GM20000 (cell line): Measurements from ENCODE around the gene TUBG2.
"Not testable (repeated sequence)": the region's sequence is repeated elsewhere in the genome, so short reads cannot be mapped to it uniquely, and the experiment has no call there.

Experiments used
- DNase-seq: peaks from one replicate; pipeline ENCODE4 v3.0.0; 2012; ENCODE audit warnings: low spot score
- CTCF ChIP-seq: IDR thresholded peaks from 2 replicates; pipeline ENCODE4 v1.5.1; 2012; ENCODE audit warnings: mild to moderate bottlenecking, control low read depth; ENCODE audit errors: extremely low read depth, missing control alignments

The TUBG2 gene

DNA sequence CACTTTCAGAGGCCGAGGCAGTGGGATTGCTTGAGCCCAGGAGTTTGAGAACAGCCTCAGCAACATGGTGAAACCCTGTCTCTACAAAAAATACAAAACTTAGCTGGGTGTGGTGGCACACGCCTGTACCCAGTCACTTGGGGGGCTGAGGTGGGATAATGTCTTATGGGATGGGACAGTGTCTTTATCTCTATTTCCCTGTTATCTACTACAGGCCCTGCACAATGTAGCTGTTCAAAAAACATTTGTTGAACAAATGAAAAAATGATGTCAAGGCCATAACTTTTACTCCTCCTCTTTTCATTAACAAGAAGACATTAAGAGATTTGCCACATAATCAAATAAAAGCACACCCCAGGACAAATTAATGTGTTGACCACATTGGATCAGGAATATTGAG lies 35.8 kb upstream of the TUBG2 start:
- DNase-seq, result no peak
- no peak for TF ChIP-seq CTCF

DNA sequence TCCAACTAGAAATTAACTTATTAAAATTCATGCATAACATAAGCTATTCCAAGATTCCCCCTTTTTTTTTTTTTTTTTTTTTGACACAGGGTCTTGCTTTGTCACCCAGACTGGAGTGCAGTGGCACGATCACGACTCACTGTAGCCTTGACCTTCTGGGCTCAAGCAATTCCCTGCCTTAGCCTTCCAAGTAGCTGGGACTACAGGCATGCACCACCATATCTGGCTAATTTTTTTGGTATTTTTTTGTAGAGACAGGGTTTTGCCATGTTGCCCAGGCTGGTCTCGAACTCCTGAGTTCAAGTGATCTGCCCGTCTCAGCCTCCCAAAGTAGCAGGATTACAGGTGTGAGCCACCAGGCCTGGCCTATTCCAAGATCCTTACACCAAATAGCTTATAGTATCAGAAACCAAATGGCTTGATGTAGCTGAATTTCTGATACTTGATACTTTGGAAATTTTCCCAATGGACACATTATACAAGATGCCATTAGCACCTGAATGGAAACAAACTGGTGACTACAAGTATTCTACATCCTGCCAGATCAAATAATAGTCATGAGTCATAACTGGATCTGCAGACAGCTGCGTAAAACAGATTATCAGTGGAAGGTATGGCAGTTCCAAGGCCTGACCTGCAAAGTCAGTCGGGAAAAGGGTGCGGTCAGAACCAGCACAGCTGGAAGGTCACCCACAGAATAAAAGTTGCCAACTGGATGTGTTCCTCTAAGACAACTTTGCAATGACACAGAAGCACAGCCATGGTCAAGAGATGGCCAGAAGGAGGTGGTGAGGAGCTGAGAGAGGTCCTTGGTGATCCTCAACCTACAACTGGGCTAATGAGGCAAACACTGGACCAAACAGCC lies 35.1 kb upstream of the TUBG2 start:
- no peak for DNase-seq
- TF ChIP-seq CTCF, result no peak

DNA sequence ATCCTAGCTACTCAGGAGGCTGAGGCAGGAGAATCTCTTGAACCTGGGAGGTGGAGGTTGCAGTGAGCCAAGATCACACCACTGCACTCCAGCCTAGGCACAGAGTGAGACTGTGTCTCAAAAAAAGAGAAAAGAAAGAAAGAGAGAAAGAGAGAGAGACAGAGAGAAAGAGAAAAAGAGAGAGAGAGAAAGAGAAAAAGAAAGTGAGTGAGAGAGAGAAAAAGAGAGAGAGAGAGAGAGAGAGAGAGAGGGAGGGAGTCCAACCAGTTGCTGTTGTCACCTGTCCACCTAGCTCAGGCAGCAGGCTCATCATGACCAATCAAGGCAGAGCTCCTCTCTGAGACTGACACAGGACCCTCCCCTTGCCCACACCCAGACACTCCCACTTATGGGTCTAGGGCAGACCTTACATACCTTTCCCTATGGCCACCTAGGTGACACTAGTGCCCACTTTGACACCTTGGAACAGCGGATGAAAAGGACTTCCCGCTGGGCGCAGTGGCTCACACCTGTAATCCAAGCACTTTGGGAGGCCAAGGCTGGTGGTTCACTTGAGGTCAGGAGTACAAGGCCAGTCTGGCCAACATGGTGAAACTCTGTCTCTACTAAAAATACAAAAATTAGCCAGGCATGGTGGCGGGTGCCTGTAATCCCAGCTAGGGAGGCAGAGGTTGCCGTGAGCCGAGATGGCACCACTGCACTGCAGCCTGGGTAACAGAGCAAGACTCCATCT lies 31.9 kb upstream of the TUBG2 start:
- not testable (repeated sequence) for DNase-seq

DNA sequence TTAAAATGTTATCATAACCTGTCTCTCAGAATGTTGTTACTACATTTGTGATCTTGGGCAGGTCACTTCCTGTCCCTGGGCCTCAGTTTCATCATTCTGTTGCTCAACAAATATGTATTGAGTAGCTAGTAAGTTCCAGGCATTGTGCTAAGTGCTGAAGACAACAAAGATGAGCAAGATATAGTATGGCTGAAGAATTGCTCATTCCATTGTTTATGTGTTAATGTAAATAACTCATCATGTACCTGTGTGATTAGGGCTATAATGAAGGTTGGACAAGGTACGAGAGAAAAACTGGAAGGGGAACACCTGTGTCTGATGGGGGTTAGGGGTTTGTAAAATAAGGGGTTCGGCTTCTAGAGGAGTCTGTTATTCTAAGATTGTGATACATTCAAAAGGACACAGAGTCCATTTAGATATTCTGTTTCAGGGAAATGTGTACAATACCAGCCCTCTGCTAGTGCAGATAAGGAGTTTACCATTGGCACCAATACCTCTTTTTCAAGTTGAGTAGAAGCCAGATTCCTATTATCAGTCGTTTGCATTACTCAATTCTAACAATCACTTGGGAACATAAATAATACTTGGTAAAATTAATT lies 29.6 kb upstream of the TUBG2 start:
- DNase-seq, result no peak
- no peak for TF ChIP-seq CTCF

- TF ChIP-seq CTCF, result no peak
- DNase-seq, result no peak
These were observed 26.1 kb upstream of the TUBG2 start for GRCh38 chr17:42632949-42633444.

DNA sequence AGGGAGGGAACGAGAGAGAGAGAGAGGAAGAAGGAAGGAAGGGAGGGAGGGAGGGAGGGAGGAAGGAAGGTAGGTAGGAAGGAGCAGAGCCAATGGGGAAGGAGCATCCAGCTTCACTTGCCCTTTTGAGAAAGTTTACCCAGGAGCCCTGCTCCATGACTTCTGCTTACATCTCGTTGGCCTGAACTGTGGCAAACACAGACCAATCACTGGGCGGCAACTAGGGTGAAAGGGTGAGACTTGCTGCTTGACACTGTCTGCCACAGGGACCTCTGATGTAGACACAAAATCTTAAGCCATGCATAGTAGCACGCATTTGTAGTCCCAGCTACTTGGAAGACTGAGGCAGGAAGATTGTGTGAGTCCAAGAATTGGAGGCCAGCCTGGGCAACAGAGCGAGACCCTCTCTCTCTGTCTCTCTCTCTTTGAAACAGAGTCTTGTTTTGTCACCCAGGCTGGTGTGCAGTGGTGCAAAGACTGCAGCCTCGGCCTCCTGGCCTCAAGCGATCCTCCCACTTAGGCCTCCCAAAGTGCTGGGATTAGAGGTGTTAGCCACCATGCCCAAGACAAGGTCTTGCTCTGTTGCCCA lies 19.5 kb upstream of the TUBG2 start:
- TF ChIP-seq CTCF, result no peak
- no peak for DNase-seq

GRCh38 chr17:42640121-42640520 lies 19.0 kb upstream of the TUBG2 start:
- TF ChIP-seq CTCF, result no peak
- no peak for DNase-seq
